HepG2 (cell line): ENCODE data around the gene LAMA5. TPM values are rescaled to one million over a fixed set of nuclear protein-coding genes. Genes with fewer than 3 reads are reported as not detected.

Source experiments
- EED ChIP-seq: sonication (generic); formaldehyde crosslinking; IDR thresholded peaks from 2 replicates; pipeline ENCODE4 v1.5.0; 2020; ENCODE audit warnings: mild to moderate bottlenecking, missing genetic modification reagents
- MATR3 ChIP-seq: sonication (generic); formaldehyde crosslinking; IDR thresholded peaks from 2 replicates; pipeline ENCODE4 v1.4.0; 2020; ENCODE audit warnings: missing genetic modification reagents
- MAZ ChIP-seq, 2 experiments: sonication (generic) in 1 of 2; formaldehyde crosslinking in 1 of 2; IDR thresholded peaks; 2 replicates each; pipeline versions ENCODE4 v1.5.0 to v1.6.1; 2012 to 2020; ENCODE audit warnings: low read depth in 2 of 2, mild to moderate bottlenecking in 2 of 2, borderline replicate concordance in 1 of 2, improper control_type of control experiment in 1 of 2, low read length in 1 of 2, missing genetic modification reagents in 1 of 2, moderate library complexity in 1 of 2
- RXRB ChIP-seq: IDR thresholded peaks from 2 replicates; pipeline ENCODE4 v1.6.1; 2016; ENCODE audit warnings: borderline replicate concordance, missing genetic modification reagents, missing compliant biosample characterization
- WIZ ChIP-seq: sonication (generic); formaldehyde crosslinking; IDR thresholded peaks from 2 replicates; pipeline ENCODE4 v1.5.1; 2020; ENCODE audit warnings: mild to moderate bottlenecking, missing genetic modification reagents
- XRCC5 ChIP-seq: fragments of 200-400 bp; formaldehyde crosslinking; optimal IDR thresholded peaks from 2 replicates; pipeline ENCODE3; 2017; ENCODE audit warnings: mild to moderate bottlenecking, low read length
- YEATS4 ChIP-seq: sonication (generic); formaldehyde crosslinking; IDR thresholded peaks from 2 replicates; pipeline ENCODE4 v1.4.0; 2020; ENCODE audit warnings: missing genetic modification reagents, borderline replicate concordance
- ZC3H4 ChIP-seq: sonication (generic); formaldehyde crosslinking; IDR thresholded peaks from 2 replicates; pipeline ENCODE4 v1.4.0; 2020; ENCODE audit warnings: missing genetic modification reagents, borderline replicate concordance
- ZIK1 ChIP-seq: sonication (generic); formaldehyde crosslinking; IDR thresholded peaks from 2 replicates; pipeline ENCODE4 v1.5.0; 2020; ENCODE audit warnings: mild to moderate bottlenecking, low read depth, missing genetic modification reagents, borderline replicate concordance
- ZNF496 ChIP-seq: sonication (generic); formaldehyde crosslinking; IDR thresholded peaks from 2 replicates; pipeline ENCODE4 v1.8.1; 2023; ENCODE audit warnings: mild to moderate bottlenecking, moderate library complexity, missing genetic modification reagents; ENCODE audit not compliant: insufficient replicate concordance
- ZNF564 ChIP-seq: sonication (generic); formaldehyde crosslinking; IDR thresholded peaks from 2 replicates; pipeline ENCODE4 v1.8.1; 2023; ENCODE audit warnings: mild to moderate bottlenecking, missing genetic modification reagents
- polyA plus RNA-seq, 8 experiments: library from polyadenylated mRNA; depleted of rRNA in 3 of 8; stranded (reverse) in 7 of 8; unstranded in 1 of 8; fragments of >200 nt; fragmentation: Illumina TruSeq in 4 of 8; extraction: Trizol in 4 of 8; gene quantifications; 2 replicates each; pipeline versions ENCODE4 v1.2.1 to v1.2.3, GENCODE V29; 2011 to 2016; ENCODE audit warnings: low read depth in 4 of 8, missing spikeins in 1 of 8, mixed read lengths in 1 of 8; ENCODE audit not compliant: insufficient read depth in 1 of 8
- total RNA-seq, 5 experiments: library from RNA; depleted of rRNA; stranded (reverse); fragments of >200 nt; fragmentation: Illumina TruSeq; extraction: Trizol; gene quantifications; 2 replicates each; pipeline ENCODE4 v1.2.3, GENCODE V29; 2016; ENCODE audit warnings: low read depth in 1 of 5
- TF ChIP-seq, protein P1 (sequence below): sonication (generic); formaldehyde crosslinking; IDR thresholded peaks from 2 replicates; pipeline ENCODE4 v1.4.0; 2020; ENCODE audit warnings: missing genetic modification reagents
- TF ChIP-seq, protein P2 (sequence below): sonication (generic); formaldehyde crosslinking; conservative IDR thresholded peaks from 2 replicates; pipeline ENCODE4 v1.8.1; 2023; ENCODE audit warnings: missing genetic modification reagents
- TF ChIP-seq, protein P3 (sequence below): sonication (generic); formaldehyde crosslinking; IDR thresholded peaks from 2 replicates; pipeline ENCODE4 v1.4.0; 2020; ENCODE audit warnings: mild to moderate bottlenecking, missing genetic modification reagents
- TF ChIP-seq, protein P4 (sequence below): sonication (generic); formaldehyde crosslinking; IDR thresholded peaks from 2 replicates; pipeline ENCODE4 v1.5.0; 2020; ENCODE audit warnings: mild to moderate bottlenecking, missing genetic modification reagents, moderate library complexity

LAMA5 gene
- total and polyA plus RNA-seq, 2 of the 13 experiments (the other 11 are each of a cell fraction or from before 2014, with no cell fraction given): 21.0 to 44.7 TPM

DNA sequence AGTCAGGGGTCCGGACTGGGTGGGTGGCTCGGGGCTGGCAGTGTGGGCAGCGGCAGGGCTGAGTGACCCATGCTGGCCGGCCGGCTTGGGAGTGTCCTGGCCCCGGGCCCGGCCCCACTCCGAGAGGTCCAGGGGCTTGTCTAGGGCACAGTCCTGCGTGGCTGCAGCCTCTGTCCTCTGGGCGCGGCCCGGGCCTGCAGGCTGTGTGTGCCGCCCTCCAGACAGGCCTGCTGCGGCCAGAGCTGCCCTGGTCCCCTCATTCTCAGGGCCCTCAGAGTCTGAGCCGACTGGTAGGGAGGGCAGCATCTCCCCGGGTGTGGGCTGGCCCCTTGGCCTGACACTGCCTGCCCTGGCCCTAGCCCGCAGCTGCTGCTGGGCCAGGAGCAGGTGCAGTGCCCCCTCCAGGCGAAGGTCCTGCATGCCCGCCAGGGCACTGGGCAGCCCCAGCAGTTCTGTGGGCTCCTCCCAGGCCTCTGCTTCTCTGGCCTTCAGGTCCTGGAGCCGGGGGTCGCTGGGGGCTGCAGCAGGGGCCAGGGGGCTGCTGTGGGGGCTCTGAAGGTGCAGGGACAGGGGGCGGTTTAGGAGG is 46.9 kb upstream of the LAMA5 start (continued):
- TF ChIP-seq EED (CRISPR knock-in tag): 0 out of 2 replicates have a peak, but pooled peaks have one; percentile 59
- 0 out of 2 replicates have a peak, but pooled peaks have one; percentile 40 for TF ChIP-seq MATR3
- TF ChIP-seq, protein P1, sequence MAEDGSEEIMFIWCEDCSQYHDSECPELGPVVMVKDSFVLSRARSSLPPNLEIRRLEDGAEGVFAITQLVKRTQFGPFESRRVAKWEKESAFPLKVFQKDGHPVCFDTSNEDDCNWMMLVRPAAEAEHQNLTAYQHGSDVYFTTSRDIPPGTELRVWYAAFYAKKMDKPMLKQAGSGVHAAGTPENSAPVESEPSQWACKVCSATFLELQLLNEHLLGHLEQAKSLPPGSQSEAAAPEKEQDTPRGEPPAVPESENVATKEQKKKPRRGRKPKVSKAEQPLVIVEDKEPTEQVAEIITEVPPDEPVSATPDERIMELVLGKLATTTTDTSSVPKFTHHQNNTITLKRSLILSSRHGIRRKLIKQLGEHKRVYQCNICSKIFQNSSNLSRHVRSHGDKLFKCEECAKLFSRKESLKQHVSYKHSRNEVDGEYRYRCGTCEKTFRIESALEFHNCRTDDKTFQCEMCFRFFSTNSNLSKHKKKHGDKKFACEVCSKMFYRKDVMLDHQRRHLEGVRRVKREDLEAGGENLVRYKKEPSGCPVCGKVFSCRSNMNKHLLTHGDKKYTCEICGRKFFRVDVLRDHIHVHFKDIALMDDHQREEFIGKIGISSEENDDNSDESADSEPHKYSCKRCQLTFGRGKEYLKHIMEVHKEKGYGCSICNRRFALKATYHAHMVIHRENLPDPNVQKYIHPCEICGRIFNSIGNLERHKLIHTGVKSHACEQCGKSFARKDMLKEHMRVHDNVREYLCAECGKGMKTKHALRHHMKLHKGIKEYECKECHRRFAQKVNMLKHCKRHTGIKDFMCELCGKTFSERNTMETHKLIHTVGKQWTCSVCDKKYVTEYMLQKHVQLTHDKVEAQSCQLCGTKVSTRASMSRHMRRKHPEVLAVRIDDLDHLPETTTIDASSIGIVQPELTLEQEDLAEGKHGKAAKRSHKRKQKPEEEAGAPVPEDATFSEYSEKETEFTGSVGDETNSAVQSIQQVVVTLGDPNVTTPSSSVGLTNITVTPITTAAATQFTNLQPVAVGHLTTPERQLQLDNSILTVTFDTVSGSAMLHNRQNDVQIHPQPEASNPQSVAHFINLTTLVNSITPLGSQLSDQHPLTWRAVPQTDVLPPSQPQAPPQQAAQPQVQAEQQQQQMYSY (CRISPR knock-in tag): no peak
- TF ChIP-seq, protein P2, sequence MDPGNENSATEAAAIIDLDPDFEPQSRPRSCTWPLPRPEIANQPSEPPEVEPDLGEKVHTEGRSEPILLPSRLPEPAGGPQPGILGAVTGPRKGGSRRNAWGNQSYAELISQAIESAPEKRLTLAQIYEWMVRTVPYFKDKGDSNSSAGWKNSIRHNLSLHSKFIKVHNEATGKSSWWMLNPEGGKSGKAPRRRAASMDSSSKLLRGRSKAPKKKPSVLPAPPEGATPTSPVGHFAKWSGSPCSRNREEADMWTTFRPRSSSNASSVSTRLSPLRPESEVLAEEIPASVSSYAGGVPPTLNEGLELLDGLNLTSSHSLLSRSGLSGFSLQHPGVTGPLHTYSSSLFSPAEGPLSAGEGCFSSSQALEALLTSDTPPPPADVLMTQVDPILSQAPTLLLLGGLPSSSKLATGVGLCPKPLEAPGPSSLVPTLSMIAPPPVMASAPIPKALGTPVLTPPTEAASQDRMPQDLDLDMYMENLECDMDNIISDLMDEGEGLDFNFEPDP: no peak
- TF ChIP-seq WIZ (CRISPR knock-in tag): no peak
- no peak for TF ChIP-seq ZNF496
- 0 out of 2 replicates have a peak, but pooled peaks have one; percentile 27 for TF ChIP-seq ZIK1 (CRISPR knock-in tag)
- TF ChIP-seq ZNF564 (CRISPR knock-in tag): 0 out of 2 replicates have a peak, but pooled peaks have one; percentile 28
- TF ChIP-seq, protein P3, sequence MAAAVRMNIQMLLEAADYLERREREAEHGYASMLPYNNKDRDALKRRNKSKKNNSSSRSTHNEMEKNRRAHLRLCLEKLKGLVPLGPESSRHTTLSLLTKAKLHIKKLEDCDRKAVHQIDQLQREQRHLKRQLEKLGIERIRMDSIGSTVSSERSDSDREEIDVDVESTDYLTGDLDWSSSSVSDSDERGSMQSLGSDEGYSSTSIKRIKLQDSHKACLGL (CRISPR knock-in tag): peak; percentile 40; the same call in 1 of the 2 replicates
- no peak for TF ChIP-seq RXRB (CRISPR knock-in tag)
- peak; percentile 60 for TF ChIP-seq XRCC5
- TF ChIP-seq, protein P4, sequence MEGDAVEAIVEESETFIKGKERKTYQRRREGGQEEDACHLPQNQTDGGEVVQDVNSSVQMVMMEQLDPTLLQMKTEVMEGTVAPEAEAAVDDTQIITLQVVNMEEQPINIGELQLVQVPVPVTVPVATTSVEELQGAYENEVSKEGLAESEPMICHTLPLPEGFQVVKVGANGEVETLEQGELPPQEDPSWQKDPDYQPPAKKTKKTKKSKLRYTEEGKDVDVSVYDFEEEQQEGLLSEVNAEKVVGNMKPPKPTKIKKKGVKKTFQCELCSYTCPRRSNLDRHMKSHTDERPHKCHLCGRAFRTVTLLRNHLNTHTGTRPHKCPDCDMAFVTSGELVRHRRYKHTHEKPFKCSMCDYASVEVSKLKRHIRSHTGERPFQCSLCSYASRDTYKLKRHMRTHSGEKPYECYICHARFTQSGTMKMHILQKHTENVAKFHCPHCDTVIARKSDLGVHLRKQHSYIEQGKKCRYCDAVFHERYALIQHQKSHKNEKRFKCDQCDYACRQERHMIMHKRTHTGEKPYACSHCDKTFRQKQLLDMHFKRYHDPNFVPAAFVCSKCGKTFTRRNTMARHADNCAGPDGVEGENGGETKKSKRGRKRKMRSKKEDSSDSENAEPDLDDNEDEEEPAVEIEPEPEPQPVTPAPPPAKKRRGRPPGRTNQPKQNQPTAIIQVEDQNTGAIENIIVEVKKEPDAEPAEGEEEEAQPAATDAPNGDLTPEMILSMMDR (CRISPR knock-in tag): peak; percentile 70
- no peak for TF ChIP-seq ZC3H4 (CRISPR knock-in tag)
- no peak for TF ChIP-seq MAZ (IDR thresholded peaks at IDR 0.05; ENCODE audit: borderline replicate concordance, low read depth, low read length)
- 0 out of 2 replicates have a peak, but pooled peaks have one; percentile 27 for TF ChIP-seq MAZ (CRISPR knock-in tag; IDR thresholded peaks at IDR 0.05; ENCODE audit: low read depth)
- 0 out of 2 replicates have a peak, but pooled peaks have one; percentile 13 for TF ChIP-seq YEATS4 (CRISPR knock-in tag)
- TF ChIP-seq, all 625 proteins: peak for 23
